Psoas muscle (tissue), 8 donors: ENCODE results near the gene FANCD2. TPM values are rescaled to one million over a fixed set of nuclear protein-coding genes. Genes with fewer than 3 reads are reported as not detected.

Source experiments
- ATAC-seq, 4 donors: fragments of 200-7000 bp; cut with Tn5 transposase; one replicate each; pipeline ENCODE4 v1.9.1; 2020; ENCODE audit warnings: moderate library complexity in 3 of 4, mild to moderate bottlenecking in 2 of 4
- DNase-seq, 2 donors: peaks; one replicate each; pipeline ENCODE4 v3.0.0-alpha.2; 2020
- H3K27ac ChIP-seq: fragments of 200-600 bp; one replicate; pipeline ENCODE4 v1.8.0; 2022
- H3K27me3 ChIP-seq, 3 donors: fragments of 200-600 bp in 1 of 3; one replicate each; pipeline versions ENCODE4 v1.6.1 to v1.8.0; 2013 to 2022; ENCODE audit warnings: low read length in 2 of 3, mild to moderate bottlenecking in 2 of 3, moderate library complexity in 1 of 3; ENCODE audit not compliant: insufficient read depth in 3 of 3
- H3K36me3 ChIP-seq, 2 donors: fragments of 200-600 bp in 1 of 2; one replicate each; pipeline versions ENCODE4 v1.6.1 to v1.8.0; 2013 to 2022; ENCODE audit warnings: low read depth in 1 of 2, mild to moderate bottlenecking in 1 of 2, moderate library complexity in 1 of 2; ENCODE audit not compliant: insufficient read depth in 1 of 2
- H3K4me1 ChIP-seq: fragments of 200-600 bp; one replicate; pipeline ENCODE4 v1.8.0; 2022
- H3K4me3 ChIP-seq: fragments of 200-600 bp; one replicate; pipeline ENCODE4 v1.8.0; 2022; ENCODE audit warnings: mild to moderate bottlenecking
- H3K9me3 ChIP-seq: fragments of 200-600 bp; one replicate; pipeline ENCODE4 v1.8.0; 2022
- CTCF ChIP-seq: fragments of 200-600 bp; IDR thresholded peaks from one replicate; pipeline ENCODE4 v1.8.0; 2022; ENCODE audit warnings: antibody characterized with exemption
- WGBS, 3 donors: extraction: QIAGEN DNeasy Blood & Tissue Kit; methylation state at CpG; one replicate each; pipeline versions ENCODE4 v1.1.6 to v1.1.7; 2013; 5-methylcytosine and 5-hydroxymethylcytosine counted together
- intact Hi-C, 2 donors: fragments of 100-400 bp; cut with DNase I; formaldehyde crosslinking; loops; one replicate each; pipeline versions ENCODE4 v1.11.0 to v1.14.2; 2022
- polyA plus RNA-seq, 3 donors: library from polyadenylated mRNA; stranded (reverse); fragments of 200-250 nt; gene quantifications; one replicate each; pipeline ENCODE4 v1.2.3, GENCODE V29; 2013
- total RNA-seq, 4 donors: library from RNA; stranded (reverse); fragmentation: NEBNext Ultra II Directional in 2 of 4; extraction: Animal tissue kit (Norgen Biotek cat#: 25700) in 2 of 4; gene quantifications; one replicate each; pipeline versions ENCODE4 v1.2.1 to v1.2.4, GENCODE V29; 2021 to 2023
- donor health status: healthy with polysubstance abuse.
- donor health status: DM: no; HTN: no; CAD: no; lungs with moderate emphysema.
- donor health status: Bipolar disorder and iron deficiency.
- donor health status: healthy.
- donor health status: DM: yes; HTN: yes; CAD: no.
- donor health status: DM: no; HTN: no; CAD: no.
- donor health status: DM: no; HTN: no; CAD: no.
- donor health status: DM: yes; HTN: yes; CAD: no.

FANCD2 gene
- total and polyA plus RNA-seq, 7 donors, result 0.08 to 1.0 (median 0.58) TPM

GRCh38 chr3:10004506-10004905 is 21.7 kb upstream of the FANCD2 start:
- 81 to 94% (median 84%) methylated on average over 7 of the region's 7 CpGs for WGBS, 3 donors
- intact Hi-C loops, result no loop called here
- Histone ChIP-seq H3K27me3 (no peaks in the 10 kb centered on the region), H3K4me3 (no peak overlapping the region), H3K9me3 (no peaks in the 10 kb centered on the region), H3K36me3 (peaks cover 0 to 11% of the 10 kb centered on the region in 2 donors), H3K27ac (no peak overlapping the region), H3K4me1 (peaks cover 15% of the 10 kb centered on the region)
- ATAC-seq (no peak), DNase-seq (no peak)
- no peak for TF ChIP-seq CTCF

GRCh38 chr3:10004960-10005564 is 21.2 kb upstream of the FANCD2 start:
- Histone ChIP-seq H3K4me1 (peaks cover 18% of the 10 kb centered on the region), H3K27ac (no peak overlapping the region), H3K9me3 (no peaks in the 10 kb centered on the region), H3K36me3 (peaks cover 0 to 6% of the 10 kb centered on the region in 2 donors), H3K27me3 (no peaks in the 10 kb centered on the region), H3K4me3 (no peak overlapping the region)
- no peak for DNase-seq
- no peak for TF ChIP-seq CTCF
- WGBS, 3 donors, result 79 to 92% (median 90%) methylated on average over 5 of the region's 5 CpGs
- ATAC-seq, result no peak
- intact Hi-C loops, result no loop called here

GRCh38 chr3:10006048-10006761 is 20.0 kb upstream of the FANCD2 start:
- intact Hi-C loops, result no loop called here
- no peak for DNase-seq
- H3K36me3 ChIP-seq, result no peaks in the 10 kb centered on the region

GRCh38 chr3:10006762-10007090 is 19.5 kb upstream of the FANCD2 start:
- Histone ChIP-seq H3K27me3 (no peaks in the 10 kb centered on the region), H3K4me1 (peaks cover 23% of the 10 kb centered on the region), H3K36me3 (no peaks in the 10 kb centered on the region), H3K9me3 (no peaks in the 10 kb centered on the region), H3K4me3 (no peak overlapping the region), H3K27ac (no peak overlapping the region)
- ATAC-seq, result no peak
- TF ChIP-seq CTCF, result no peak
- DNase-seq, result no peak
- intact Hi-C loops, result no loop called here
- 47 to 56% (median 52%) methylated on average over 8 of the region's 8 CpGs for WGBS, 3 donors

More at GRCh38 chr3:10006048-10006761, 20.0 kb upstream of the FANCD2 start:
- ATAC-seq, result no peak
- Histone ChIP-seq H3K9me3 (no peaks in the 10 kb centered on the region), H3K4me1 (peaks cover 23% of the 10 kb centered on the region), H3K4me3 (no peak overlapping the region), H3K27ac (no peak overlapping the region), H3K27me3 (no peaks in the 10 kb centered on the region)
- no peak for TF ChIP-seq CTCF
- 66 to 76% (median 72%) methylated on average over 10 of the region's 10 CpGs for WGBS, 3 donors
